Right lobe of liver (tissue), 4 donors: ENCODE measurements around the gene TROAP.
A peak's percentile ranks its signal among the peaks of the same experiment; 100 is the strongest.

Source experiments
- POLR2A ChIP-seq: fragments of 450-650 bp; IDR thresholded peaks from one replicate; pipeline ENCODE4 v1.6.1; 2017; ENCODE audit warnings: antibody characterized with exemption, mild to moderate bottlenecking
- TF ChIP-seq, protein P1 (sequence below), 4 donors: fragments of 200-600 bp in 3 of 4; fragments of 450-650 bp in 1 of 4; IDR thresholded peaks; one replicate each; pipeline versions ENCODE4 v1.5.1 to v1.8.0; 2016 to 2022; ENCODE audit warnings: antibody characterized with exemption in 4 of 4, mild to moderate bottlenecking in 2 of 4
- donor health status: DM: no; HTN: no; CAD: no.
- donor health status: DM: no; HTN: no; CAD: no.
- donor health status: DM: no; HTN: yes; CAD: no.

DNA sequence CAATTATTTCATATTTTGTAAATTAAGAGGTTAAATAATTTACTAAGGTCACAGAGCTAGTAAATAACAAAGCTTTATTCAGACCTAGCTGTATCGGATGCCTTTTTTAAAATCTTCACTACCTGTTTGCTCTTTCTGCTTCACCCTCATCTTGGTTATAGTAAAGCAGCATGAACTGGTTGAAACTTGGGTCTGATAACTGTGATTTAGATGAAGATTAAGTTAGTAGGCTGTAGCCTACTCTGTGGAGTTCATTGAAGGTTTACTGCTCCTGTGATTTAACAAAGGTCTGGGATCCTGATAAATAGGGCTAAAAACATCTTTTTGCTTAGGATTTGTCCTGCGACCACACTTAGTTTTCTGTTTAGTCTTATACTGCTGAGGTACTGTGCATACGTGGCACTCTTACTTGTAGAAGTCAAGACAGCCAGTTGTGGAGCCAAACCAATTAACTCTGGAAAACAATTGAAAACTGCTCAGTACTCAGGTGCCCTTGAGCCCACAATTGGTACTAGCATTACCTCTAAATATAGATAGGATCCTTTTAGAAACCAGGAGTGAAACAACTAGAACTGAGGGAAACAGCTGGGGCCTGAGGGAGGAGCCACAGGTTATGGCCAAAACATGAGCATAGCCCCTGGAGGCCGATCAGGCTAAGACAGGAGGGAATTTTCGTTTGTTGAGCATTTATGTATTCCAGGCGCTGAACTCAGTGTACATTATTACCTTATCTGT is 46.5 kb downstream of the TROAP start:
- TF ChIP-seq, protein P1, sequence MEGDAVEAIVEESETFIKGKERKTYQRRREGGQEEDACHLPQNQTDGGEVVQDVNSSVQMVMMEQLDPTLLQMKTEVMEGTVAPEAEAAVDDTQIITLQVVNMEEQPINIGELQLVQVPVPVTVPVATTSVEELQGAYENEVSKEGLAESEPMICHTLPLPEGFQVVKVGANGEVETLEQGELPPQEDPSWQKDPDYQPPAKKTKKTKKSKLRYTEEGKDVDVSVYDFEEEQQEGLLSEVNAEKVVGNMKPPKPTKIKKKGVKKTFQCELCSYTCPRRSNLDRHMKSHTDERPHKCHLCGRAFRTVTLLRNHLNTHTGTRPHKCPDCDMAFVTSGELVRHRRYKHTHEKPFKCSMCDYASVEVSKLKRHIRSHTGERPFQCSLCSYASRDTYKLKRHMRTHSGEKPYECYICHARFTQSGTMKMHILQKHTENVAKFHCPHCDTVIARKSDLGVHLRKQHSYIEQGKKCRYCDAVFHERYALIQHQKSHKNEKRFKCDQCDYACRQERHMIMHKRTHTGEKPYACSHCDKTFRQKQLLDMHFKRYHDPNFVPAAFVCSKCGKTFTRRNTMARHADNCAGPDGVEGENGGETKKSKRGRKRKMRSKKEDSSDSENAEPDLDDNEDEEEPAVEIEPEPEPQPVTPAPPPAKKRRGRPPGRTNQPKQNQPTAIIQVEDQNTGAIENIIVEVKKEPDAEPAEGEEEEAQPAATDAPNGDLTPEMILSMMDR (IDR thresholded peaks at IDR 0.05), result peak in 2 of 4 donors; percentile 8 to 18
- TF ChIP-seq POLR2A, result no peak
